A673 (cell line): ENCODE measurements around the gene HLA-F. TPM values are rescaled to one million over a fixed set of nuclear protein-coding genes. Genes with fewer than 3 reads are reported as not detected.

ENCODE experiments used
- BruUV-seq: library from RNA; stranded (reverse); fragments of 400-500 nt; replicated peaks from 2 replicates; lab custom pipeline; 2021; lab: Mats Ljungman, UMichigan
- CTCF ChIA-PET: fragments of 300-600 bp; sonication (Branson Sonifier 250); formaldehyde crosslinking; loops from one replicate; lab custom pipeline; 2022; ENCODE audit warnings: antibody characterized with exemption; lab: Charles Lee
- POLR2A ChIA-PET: fragments of 300-600 bp; sonication (Branson Sonifier 250); formaldehyde crosslinking; loops from one replicate; lab custom pipeline; 2022; ENCODE audit warnings: antibody characterized with exemption; ENCODE audit not compliant: low non-redundant PET; lab: Charles Lee
- DNase-seq: peaks from one replicate; pipeline ENCODE4 v3.0.0-alpha.2; 2015; ENCODE audit warnings: low spot score
- H3K27ac ChIP-seq: fragments of 200-600 bp; sonication (generic); 2 replicates; pipeline ENCODE4 v1.5.1; 2016; ENCODE audit warnings: mixed run types, low read depth, mild to moderate bottlenecking, mixed read lengths, antibody characterized with exemption, low read length; ENCODE audit not compliant: poor library complexity, severe bottlenecking
- H3K27me3 ChIP-seq: fragments of 200-600 bp; sonication (generic); replicated peaks from 2 replicates; pipeline ENCODE4 v1.6.1; 2017; ENCODE audit warnings: mixed run types, low read depth, mild to moderate bottlenecking, mixed read lengths, antibody characterized with exemption, low read length; ENCODE audit not compliant: insufficient read depth, poor library complexity
- H3K36me3 ChIP-seq: fragments of 200-600 bp; sonication (generic); 2 replicates; pipeline ENCODE4 v1.6.1; 2016; ENCODE audit warnings: mixed run types, mild to moderate bottlenecking, mixed read lengths, antibody characterized with exemption, low read length; ENCODE audit not compliant: insufficient read depth, poor library complexity, severe bottlenecking
- H3K4me1 ChIP-seq: fragments of 200-600 bp; sonication (generic); 2 replicates; pipeline ENCODE4 v1.6.1; 2017; ENCODE audit warnings: mixed run types, mild to moderate bottlenecking, mixed read lengths, antibody characterized with exemption, low read length; ENCODE audit not compliant: insufficient read depth, poor library complexity, severe bottlenecking
- H3K4me3 ChIP-seq: fragments of 200-600 bp; sonication (generic); 2 replicates; pipeline ENCODE4 v1.5.1; 2016; ENCODE audit warnings: low read depth, mixed run types, mild to moderate bottlenecking, mixed read lengths, low read length; ENCODE audit not compliant: poor library complexity, severe bottlenecking
- H3K9me3 ChIP-seq: fragments of 200-600 bp; sonication (generic); 2 replicates; pipeline ENCODE4 v1.6.1; 2016; ENCODE audit warnings: mixed run types, low read depth, mild to moderate bottlenecking, mixed read lengths, antibody characterized with exemption, low read length; ENCODE audit not compliant: poor library complexity, severe bottlenecking
- CTCF ChIP-seq: fragments of 300-800, 200-600 bp; sonication (generic); conservative IDR thresholded peaks from 2 replicates; pipeline ENCODE4 v1.5.1; 2017; ENCODE audit warnings: low read depth, mild to moderate bottlenecking, antibody characterized with exemption, low read length, moderate library complexity, mixed read lengths
- EZH2 ChIP-seq: fragments of 200-600 bp; sonication (generic); IDR thresholded peaks from 2 replicates; pipeline ENCODE4 v1.6.1; 2017; ENCODE audit warnings: borderline replicate concordance, low read depth, mild to moderate bottlenecking, mixed read lengths, antibody characterized with exemption, low read length; ENCODE audit not compliant: poor library complexity, severe bottlenecking
- intact Hi-C: fragments of 100-400 bp; cut with micrococcal nuclease; formaldehyde crosslinking; loops from one replicate; pipeline ENCODE4 v1.10.0; 2022; ENCODE audit not compliant: unreplicated experiment
- total RNA-seq: library from RNA; stranded (reverse); gene quantifications from 2 replicates; pipeline ENCODE4 v1.2.3, GENCODE V29; 2021

Gene HLA-F
- total RNA-seq, 1 experiment from 2014 or later = not detected

- H3K27me3 ChIP-seq = peaks cover 21% of the 10 kb centered on the region
- BruUV-seq = no TSS peak
- ChIA-PET POLR2A (no interaction called here), CTCF (no interaction called here)
- peaks cover 4% of the 10 kb centered on the region for H3K4me1 ChIP-seq
- DNase-seq = no peak
- no peak overlapping the region for H3K27ac ChIP-seq
- no peaks in the 10 kb centered on the region for H3K36me3 ChIP-seq
- H3K9me3 ChIP-seq = no peaks in the 10 kb centered on the region
- no peak for TF ChIP-seq EZH2
- H3K4me3 ChIP-seq = no peak overlapping the region
- intact Hi-C loops = no loop called here
Observed at GRCh38 chr6:29743568-29743967, 20.3 kb downstream of the HLA-F start.

- Histone ChIP-seq H3K36me3 (no peaks in the 10 kb centered on the region), H3K27me3 (peaks cover 21% of the 10 kb centered on the region), H3K9me3 (no peaks in the 10 kb centered on the region), H3K4me1 (peaks cover 6% of the 10 kb centered on the region), H3K27ac (no peak overlapping the region), H3K4me3 (no peak overlapping the region)
- no TSS peak for BruUV-seq
- no peak for TF ChIP-seq EZH2
- no peak for TF ChIP-seq CTCF
- ChIA-PET POLR2A (no interaction called here), CTCF (no interaction called here)
- no peak for DNase-seq
- intact Hi-C loops = no loop called here
Observed at GRCh38 chr6:29744131-29744530, 20.9 kb downstream of the HLA-F start.

- CTCF ChIA-PET = no interaction called here
- Histone ChIP-seq H3K27me3 (peaks cover 21% of the 10 kb centered on the region), H3K9me3 (no peaks in the 10 kb centered on the region), H3K4me3 (no peak overlapping the region), H3K4me1 (peaks cover 6% of the 10 kb centered on the region), H3K36me3 (no peaks in the 10 kb centered on the region), H3K27ac (no peak overlapping the region)
- intact Hi-C loops = no loop called here
- no peak for DNase-seq
- TF ChIP-seq EZH2 (no peak), CTCF (no peak)
- POLR2A ChIA-PET = no interaction called here
- no TSS peak for BruUV-seq
Observed at GRCh38 chr6:29744621-29745020, 21.4 kb downstream of the HLA-F start.

- Histone ChIP-seq H3K4me3 (no peak overlapping the region), H3K9me3 (no peaks in the 10 kb centered on the region), H3K27ac (no peak overlapping the region), H3K36me3 (no peaks in the 10 kb centered on the region), H3K4me1 (peaks cover 6% of the 10 kb centered on the region), H3K27me3 (peaks cover 21% of the 10 kb centered on the region)
- intact Hi-C loops = no loop called here
- DNase-seq = no peak
- CTCF ChIA-PET = no interaction called here
- POLR2A ChIA-PET = no interaction called here
- TF ChIP-seq EZH2 (no peak), CTCF (no peak)
- no TSS peak for BruUV-seq
Observed at GRCh38 chr6:29745386-29745785, 22.2 kb downstream of the HLA-F start.
